Activated CD8-positive, alpha-beta T cell treated with anti-CD3 and anti-CD28 coated beads for 36 hours (primary cell): ENCODE results near the gene SLFN5. TPM values are rescaled to one million over a fixed set of nuclear protein-coding genes. Genes with fewer than 3 reads are reported as not detected.

Experiments used
- ATAC-seq: fragments of 200-7000 bp; cut with Tn5 transposase; one replicate; pipeline ENCODE4 v1.10.0; 2021; ENCODE audit warnings: mild to moderate bottlenecking, moderate library complexity
- CTCF ChIA-PET: fragments of 350-600 bp; sonication (Branson Sonifier 250); formaldehyde crosslinking; loops from one replicate; lab custom pipeline; 2021; ENCODE audit warnings: antibody characterized with exemption; lab: Charles Lee
- POLR2A ChIA-PET: fragments of 350-600 bp; sonication (Branson Sonifier 250); formaldehyde crosslinking; loops from one replicate; lab custom pipeline; 2021; ENCODE audit warnings: antibody characterized with exemption; lab: Charles Lee
- DNase-seq: peaks from one replicate; pipeline ENCODE4 v3.0.0-alpha.2; 2020
- H3K27ac Mint-ChIP-seq: one replicate; pipeline ENCODE4 v1.8.0; 2021; ENCODE audit warnings: mild to moderate bottlenecking, mixed read lengths
- H3K27me3 Mint-ChIP-seq: one replicate; pipeline ENCODE4 v1.8.0; 2021; ENCODE audit warnings: mixed read lengths
- H3K36me3 Mint-ChIP-seq: one replicate; pipeline ENCODE4 v1.8.0; 2021; ENCODE audit warnings: low read depth, mixed read lengths
- H3K4me1 Mint-ChIP-seq: one replicate; pipeline ENCODE4 v1.8.0; 2021; ENCODE audit warnings: low read depth, mixed read lengths
- H3K4me3 Mint-ChIP-seq: one replicate; pipeline ENCODE4 v1.8.0; 2021; ENCODE audit warnings: mild to moderate bottlenecking, moderate library complexity, mixed read lengths
- H3K9me3 Mint-ChIP-seq: one replicate; pipeline ENCODE4 v1.8.0; 2021; ENCODE audit warnings: mixed read lengths
- intact Hi-C: fragments of 100-400 bp; cut with micrococcal nuclease; formaldehyde crosslinking; loops from one replicate; pipeline ENCODE4 v1.10.0; 2022
- total RNA-seq, 2 experiments: library from RNA; stranded (reverse); gene quantifications; one replicate each; pipeline ENCODE4 v1.2.3, GENCODE V29; 2021
- TF ChIP-seq, protein P1 (sequence below): fragments of 200-600 bp; IDR thresholded peaks from one replicate; pipeline ENCODE4 v1.8.0; 2022; ENCODE audit warnings: antibody characterized with exemption, mild to moderate bottlenecking

The SLFN5 gene
- total RNA-seq, 2 experiments from 2014 or later, result 29.1 to 32.7 TPM

DNA sequence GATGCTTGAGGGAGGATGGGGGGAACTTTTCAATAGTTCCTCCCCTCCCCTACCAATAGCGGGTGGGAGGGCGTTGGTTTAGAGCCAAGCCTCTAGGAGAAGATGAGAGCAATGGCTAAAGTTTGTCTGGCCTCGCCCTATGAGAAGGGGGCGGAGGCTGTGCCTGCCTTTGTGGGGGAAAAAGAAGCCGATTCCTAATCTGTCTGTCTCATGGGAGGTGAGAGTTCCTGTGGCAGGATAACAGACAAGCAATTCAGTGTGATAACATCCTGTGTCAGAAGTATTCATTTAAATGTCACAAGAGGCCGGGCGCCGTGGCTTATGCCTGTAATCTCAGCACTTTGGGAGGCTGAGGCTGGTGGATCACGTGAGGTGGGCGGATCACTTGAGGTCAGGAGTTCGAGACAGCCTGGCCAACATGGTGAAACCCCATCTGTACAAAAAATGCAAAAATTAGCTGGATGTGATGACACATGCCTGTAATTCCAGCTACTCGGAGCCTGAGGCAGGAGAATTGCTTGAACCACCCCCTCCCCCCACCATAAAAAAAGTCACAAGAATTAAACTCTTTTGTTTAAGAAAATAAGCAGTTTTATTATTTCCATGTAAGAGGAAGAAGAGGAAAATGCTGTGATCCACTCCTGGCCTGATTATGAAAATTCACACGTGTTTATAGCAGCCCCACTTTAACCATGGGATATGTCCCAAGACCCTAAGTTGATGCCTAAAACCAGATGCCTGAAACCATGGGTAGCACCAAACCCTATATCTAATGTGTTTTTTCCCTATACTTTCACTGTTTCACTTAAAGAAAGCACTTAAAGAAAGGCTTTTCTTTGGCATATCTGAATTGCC is 1.7 kb downstream of the SLFN5 start:
- Mint-ChIP-seq H3K4me1 (peaks cover 65% of the 10 kb centered on the region), H3K36me3 (peaks cover 35% of the 10 kb centered on the region), H3K4me3 (peak overlapping the region; percentile 93), H3K27me3 (no peaks in the 10 kb centered on the region), H3K27ac (peak overlapping the region; percentile 97), H3K9me3 (no peaks in the 10 kb centered on the region)
- DNase-seq (peak; percentile 99), ATAC-seq (peak; percentile 60)
- ChIA-PET POLR2A (interaction anchor here (1.3 to 8.5 kb wide), 5 partner anchors 12 to 292 kb away, joined by 3 to 80 read pairs (median 6); partner anchors contain the start of genes NLE1, SLFN11 and SLFN12L), CTCF (interaction anchor here (1.0 to 2.5 kb wide), 2 partner anchors 68 to 293 kb away, joined by 3 to 9 read pairs; partner anchors contain the start of gene SLFN12L)
- intact Hi-C loops, result loop anchor here (5.0 kb wide), 1 partner anchor 72 kb away; no protein-coding TSS in a partner anchor
- TF ChIP-seq, protein P1, sequence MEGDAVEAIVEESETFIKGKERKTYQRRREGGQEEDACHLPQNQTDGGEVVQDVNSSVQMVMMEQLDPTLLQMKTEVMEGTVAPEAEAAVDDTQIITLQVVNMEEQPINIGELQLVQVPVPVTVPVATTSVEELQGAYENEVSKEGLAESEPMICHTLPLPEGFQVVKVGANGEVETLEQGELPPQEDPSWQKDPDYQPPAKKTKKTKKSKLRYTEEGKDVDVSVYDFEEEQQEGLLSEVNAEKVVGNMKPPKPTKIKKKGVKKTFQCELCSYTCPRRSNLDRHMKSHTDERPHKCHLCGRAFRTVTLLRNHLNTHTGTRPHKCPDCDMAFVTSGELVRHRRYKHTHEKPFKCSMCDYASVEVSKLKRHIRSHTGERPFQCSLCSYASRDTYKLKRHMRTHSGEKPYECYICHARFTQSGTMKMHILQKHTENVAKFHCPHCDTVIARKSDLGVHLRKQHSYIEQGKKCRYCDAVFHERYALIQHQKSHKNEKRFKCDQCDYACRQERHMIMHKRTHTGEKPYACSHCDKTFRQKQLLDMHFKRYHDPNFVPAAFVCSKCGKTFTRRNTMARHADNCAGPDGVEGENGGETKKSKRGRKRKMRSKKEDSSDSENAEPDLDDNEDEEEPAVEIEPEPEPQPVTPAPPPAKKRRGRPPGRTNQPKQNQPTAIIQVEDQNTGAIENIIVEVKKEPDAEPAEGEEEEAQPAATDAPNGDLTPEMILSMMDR, result no peak

DNA sequence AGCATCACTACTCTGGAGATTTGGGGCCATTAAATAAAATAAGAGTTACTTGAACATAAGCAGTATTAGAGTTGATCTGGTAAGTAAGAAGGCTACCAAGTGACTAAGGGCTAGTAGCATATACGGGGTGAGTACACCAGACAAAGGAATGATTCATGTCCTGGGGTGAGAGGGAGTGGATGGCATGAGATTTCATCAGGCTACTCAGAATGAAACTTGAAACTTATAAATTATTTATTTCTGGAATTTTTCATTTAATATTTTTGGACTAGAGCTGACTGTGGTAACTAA is 2.3 kb downstream of the SLFN5 start:
- H3K9me3 Mint-ChIP-seq, result no peaks in the 10 kb centered on the region
- H3K27me3 Mint-ChIP-seq, result no peaks in the 10 kb centered on the region
- TF ChIP-seq, protein P1, result no peak
- intact Hi-C loops, result no loop called here
- H3K4me3 Mint-ChIP-seq, result peak overlapping the region; percentile 93
- ChIA-PET POLR2A (interaction anchor here (1.3 to 8.5 kb wide), 4 partner anchors 12 to 292 kb away, joined by 3 to 80 read pairs (median 8); partner anchors contain the start of genes NLE1 and SLFN12L), CTCF (interaction anchor here (1.0 kb wide), 1 partner anchor 67 kb away, joined by 3 read pairs; no protein-coding TSS in a partner anchor)
- ATAC-seq (peak; percentile 30), DNase-seq (peak; percentile 48)
- peaks cover 41% of the 10 kb centered on the region for H3K36me3 Mint-ChIP-seq
- H3K4me1 Mint-ChIP-seq, result peaks cover 66% of the 10 kb centered on the region
- H3K27ac Mint-ChIP-seq, result peak overlapping the region; percentile 97

DNA sequence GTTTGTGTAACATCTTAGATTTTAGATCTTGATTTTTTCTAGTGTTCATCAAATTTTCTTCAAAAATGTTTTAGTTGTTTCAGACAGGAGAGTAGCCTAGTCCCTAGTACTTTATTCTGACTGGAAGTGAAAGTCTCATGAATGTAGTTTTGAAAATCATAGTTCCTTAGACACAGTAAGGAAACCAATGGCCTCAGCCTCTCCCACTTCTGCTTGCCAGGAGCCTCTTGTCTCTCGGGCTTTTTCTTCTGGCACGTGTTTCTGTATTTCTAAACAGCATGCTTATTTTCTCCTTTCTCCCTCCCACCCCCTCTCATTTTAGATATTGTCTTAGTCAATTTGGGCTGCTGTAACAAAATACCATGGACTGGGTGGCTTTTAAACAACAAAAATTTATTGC is 9.8 kb downstream of the SLFN5 start:
- no peak overlapping the region for H3K4me3 Mint-ChIP-seq
- ChIA-PET CTCF (interaction anchor here (1.1 kb wide), 1 partner anchor 32 kb away, joined by 3 read pairs; no protein-coding TSS in a partner anchor), POLR2A (interaction anchor here (1.4 kb wide), 1 partner anchor 14 kb away, joined by 5 read pairs; no protein-coding TSS in a partner anchor)
- peaks cover 83% of the 10 kb centered on the region for H3K4me1 Mint-ChIP-seq
- DNase-seq, result no peak
- no peak for ATAC-seq
- H3K36me3 Mint-ChIP-seq, result peaks cover 44% of the 10 kb centered on the region
- H3K9me3 Mint-ChIP-seq, result peaks cover 1% of the 10 kb centered on the region
- TF ChIP-seq, protein P1, result no peak
- no peaks in the 10 kb centered on the region for H3K27me3 Mint-ChIP-seq
- peak overlapping the region; percentile 63 for H3K27ac Mint-ChIP-seq
- intact Hi-C loops, result no loop called here

DNA sequence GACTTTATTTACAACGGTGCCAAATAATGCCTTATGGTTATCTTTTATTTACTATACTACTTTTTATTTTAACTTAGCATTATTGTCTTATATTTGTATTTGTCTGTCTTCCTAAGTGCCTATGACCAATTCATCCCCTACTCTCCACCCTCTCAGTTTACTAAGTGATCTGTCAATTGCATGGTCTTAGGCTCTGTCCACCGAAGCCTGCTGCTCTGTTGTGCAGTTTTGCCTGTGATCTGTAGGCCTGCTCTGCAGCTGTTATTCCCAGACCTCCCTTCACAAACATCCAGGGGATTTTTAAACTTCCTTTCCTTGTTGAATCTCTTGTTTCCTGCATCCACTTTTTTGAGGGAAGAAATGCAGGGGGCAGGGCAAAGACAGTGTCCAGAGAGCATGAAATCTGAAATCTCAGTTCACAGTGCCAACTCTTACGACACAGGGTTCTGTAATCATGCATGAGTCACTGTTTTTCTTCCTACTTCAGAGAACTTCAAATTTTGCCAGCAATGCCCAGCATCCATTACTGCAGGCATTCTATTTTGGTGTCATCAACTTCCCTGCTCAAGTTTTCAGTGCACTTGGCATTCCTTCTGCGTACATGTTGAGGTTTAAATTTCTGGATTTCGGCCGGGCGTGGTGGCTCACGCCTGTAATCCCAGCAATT is 11.4 kb downstream of the SLFN5 start:
- intact Hi-C loops, result no loop called here
- ChIA-PET CTCF (no interaction called here), POLR2A (no interaction called here)
- H3K36me3 Mint-ChIP-seq, result peaks cover 46% of the 10 kb centered on the region
- TF ChIP-seq, protein P1, result no peak
- DNase-seq (no peak), ATAC-seq (peak; percentile 37)
- H3K27me3 Mint-ChIP-seq, result no peaks in the 10 kb centered on the region
- H3K27ac Mint-ChIP-seq, result peak overlapping the region; percentile 36
- H3K4me3 Mint-ChIP-seq, result no peak overlapping the region
- H3K9me3 Mint-ChIP-seq, result peaks cover 3% of the 10 kb centered on the region
- H3K4me1 Mint-ChIP-seq, result peaks cover 84% of the 10 kb centered on the region
